VCaP (cell line): ENCODE measurements around the gene TMEM250.
A peak's percentile ranks its signal among the peaks of the same experiment; 100 is the strongest.
"Not testable (repeated sequence)": the region's sequence is repeated elsewhere in the genome, so short reads cannot be mapped to it uniquely, and the experiment has no call there.

ENCODE experiments used
- H3K27ac ChIP-seq: fragments of 450-650 bp; 2 replicates; pipeline ENCODE4 v1.5.1; 2017
- TF ChIP-seq, protein P1 (sequence below): fragments of 450-650 bp; conservative IDR thresholded peaks from 2 replicates; pipeline ENCODE4 v1.5.1; 2017; ENCODE audit warnings: mild to moderate bottlenecking, moderate library complexity

The TMEM250 gene

DNA sequence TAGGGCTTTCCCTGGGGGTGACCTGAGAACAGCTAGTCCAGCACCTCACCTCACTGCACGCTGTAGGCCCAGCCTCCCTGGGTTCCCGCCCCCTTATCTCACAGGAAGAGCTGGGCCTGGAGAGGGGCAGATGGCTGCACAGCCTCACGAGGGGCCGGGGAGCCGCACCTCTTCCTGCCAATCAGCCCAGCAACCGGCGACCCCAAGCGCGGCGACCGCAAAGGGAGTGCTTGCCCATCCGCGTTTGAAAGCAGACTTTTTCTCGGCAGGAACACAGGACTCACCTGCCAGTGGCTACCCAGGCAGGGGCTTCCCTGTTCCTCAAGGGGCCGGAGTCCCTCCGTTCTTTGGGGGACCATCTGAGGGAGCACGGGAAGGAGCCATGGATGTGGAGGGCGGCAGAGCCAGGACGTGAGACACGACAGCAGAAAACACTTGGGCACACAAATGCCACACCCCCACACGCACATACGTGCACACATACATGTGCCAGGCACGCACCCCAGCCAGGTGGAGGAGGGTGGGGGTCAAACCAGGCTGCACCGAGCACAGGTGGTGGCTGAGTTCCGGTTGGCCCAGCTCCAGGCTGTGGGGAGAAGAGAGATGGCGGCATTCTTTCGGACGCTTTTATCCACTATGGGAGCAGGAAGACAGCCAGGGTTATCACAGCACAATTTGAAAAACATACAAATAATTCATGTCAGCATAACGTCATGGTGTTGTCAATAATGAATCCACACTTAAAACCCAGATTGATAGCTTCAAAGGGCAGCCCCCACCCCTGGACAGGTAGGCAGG, 11.3 kb downstream of the TMEM250 start:
- TF ChIP-seq, protein P1, sequence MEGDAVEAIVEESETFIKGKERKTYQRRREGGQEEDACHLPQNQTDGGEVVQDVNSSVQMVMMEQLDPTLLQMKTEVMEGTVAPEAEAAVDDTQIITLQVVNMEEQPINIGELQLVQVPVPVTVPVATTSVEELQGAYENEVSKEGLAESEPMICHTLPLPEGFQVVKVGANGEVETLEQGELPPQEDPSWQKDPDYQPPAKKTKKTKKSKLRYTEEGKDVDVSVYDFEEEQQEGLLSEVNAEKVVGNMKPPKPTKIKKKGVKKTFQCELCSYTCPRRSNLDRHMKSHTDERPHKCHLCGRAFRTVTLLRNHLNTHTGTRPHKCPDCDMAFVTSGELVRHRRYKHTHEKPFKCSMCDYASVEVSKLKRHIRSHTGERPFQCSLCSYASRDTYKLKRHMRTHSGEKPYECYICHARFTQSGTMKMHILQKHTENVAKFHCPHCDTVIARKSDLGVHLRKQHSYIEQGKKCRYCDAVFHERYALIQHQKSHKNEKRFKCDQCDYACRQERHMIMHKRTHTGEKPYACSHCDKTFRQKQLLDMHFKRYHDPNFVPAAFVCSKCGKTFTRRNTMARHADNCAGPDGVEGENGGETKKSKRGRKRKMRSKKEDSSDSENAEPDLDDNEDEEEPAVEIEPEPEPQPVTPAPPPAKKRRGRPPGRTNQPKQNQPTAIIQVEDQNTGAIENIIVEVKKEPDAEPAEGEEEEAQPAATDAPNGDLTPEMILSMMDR: no peak
- peak overlapping the region; percentile 89; the same call in 1 of the 2 replicates for H3K27ac ChIP-seq

DNA sequence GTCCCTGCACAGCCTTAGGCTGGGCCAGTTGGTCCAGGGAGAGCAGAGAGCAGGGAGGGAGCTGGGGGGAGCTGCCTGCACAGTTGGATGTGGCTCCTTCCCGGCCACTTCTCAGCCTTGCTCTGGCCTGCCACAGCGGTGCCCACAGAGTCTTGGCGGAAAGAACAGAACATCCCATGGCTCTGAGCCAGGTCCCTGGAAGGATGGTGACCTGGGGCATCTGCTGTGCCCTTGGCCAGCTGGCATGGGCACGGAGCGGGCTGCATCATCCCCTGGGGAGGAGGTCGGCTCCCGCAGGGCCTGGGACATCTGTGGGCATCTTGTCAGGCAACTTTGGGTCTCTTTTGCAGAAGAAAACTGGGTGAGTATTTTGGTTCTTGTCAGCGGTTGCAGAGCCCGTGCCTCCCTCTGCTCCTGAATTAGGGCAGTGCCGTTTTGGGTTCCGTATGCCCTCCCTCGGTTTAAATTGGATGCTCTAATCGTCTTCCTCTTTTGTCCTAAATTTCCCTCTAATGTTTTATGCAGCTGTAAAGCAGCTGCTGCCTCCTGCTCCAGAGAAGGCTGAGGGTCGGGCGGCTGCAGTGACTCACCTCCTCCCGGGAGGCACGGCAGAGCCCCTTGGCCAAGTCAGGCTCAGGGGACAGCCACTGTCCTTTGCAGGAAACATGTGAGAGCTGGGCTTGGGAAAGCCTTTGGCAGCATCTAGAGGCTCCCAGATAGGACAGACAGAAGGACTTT, 13.1 kb downstream of the TMEM250 start:
- H3K27ac ChIP-seq: no peak overlapping the region
- TF ChIP-seq, protein P1: no peak

DNA sequence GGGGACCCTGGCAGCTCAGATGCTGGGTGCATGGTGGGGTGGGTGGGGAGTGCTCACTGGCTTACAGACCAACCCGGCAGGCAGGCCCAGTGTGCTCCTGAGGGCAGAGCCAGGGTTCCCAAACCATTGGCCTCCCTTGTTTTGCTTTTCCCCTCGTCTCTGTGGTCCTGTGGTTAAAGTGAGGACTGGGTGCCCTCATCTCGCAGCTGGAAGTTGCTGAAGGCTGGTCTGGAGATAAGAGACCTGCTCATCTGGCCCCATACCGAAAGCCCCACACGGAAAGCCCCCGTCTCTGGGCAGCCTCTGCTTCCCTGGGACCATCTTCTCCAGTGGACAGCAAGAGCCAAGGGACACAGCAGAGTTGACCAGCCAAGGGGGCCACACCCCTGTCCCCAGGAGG, 13.8 kb downstream of the TMEM250 start:
- no peak overlapping the region for H3K27ac ChIP-seq
- TF ChIP-seq, protein P1: no peak

DNA sequence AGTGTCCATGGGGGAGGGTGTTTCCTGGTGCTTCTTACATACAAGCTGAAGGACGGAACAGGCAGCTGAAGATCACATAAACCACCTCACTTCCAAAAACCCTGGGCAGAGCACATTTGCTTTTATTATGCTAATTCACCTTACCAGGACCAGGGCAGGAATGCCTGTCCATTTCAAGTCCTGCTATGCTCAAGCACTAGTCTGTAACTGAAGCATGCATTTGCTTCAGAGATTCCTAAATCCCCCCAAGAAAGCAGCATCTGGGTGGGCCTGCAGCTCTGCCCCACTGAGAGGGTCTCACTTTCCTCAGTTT, 14.2 kb downstream of the TMEM250 start:
- no peak overlapping the region for H3K27ac ChIP-seq
- TF ChIP-seq, protein P1: no peak

DNA sequence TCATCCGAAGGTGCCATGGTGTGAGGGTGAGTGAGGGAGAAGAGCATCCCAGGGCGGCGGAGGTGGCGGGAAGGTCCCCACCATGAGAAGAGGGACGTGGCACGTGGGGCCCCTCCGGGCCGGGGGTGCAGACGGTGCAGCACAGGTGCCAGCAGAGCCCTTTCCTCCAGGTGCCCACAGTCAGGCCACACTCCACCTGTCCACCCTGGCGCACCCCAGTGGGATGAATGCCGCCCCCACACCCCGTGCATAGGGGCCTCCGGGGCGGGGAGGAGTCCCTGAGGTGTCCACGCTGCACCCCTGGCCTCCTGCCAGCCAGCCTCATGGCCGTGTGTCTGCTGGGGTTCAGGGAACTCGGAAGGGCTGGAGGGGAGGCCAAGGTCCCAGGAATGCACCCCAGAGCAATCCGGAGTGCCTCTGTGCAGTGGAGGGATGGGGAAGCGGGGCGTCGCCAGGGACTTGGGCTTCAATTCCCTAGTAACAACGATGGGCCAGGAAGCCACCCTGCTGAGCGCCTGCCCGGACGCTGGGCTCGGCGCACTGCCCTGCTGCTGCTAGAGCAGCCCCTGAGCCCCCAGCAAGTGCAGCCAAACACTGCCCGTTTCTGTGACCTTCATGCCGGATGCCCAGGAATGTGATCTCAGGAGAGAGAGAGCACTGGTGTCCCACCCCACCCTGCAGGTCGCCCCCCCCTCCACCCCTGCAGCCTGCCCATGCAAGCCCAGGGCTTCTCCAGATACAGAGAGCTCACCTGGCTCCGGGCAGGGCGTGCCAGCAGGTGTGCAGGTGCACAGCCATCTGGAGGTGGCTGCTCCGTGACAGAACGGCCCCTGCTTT, 14.8 kb downstream of the TMEM250 start:
- TF ChIP-seq, protein P1: no peak
- no peak overlapping the region for H3K27ac ChIP-seq

DNA sequence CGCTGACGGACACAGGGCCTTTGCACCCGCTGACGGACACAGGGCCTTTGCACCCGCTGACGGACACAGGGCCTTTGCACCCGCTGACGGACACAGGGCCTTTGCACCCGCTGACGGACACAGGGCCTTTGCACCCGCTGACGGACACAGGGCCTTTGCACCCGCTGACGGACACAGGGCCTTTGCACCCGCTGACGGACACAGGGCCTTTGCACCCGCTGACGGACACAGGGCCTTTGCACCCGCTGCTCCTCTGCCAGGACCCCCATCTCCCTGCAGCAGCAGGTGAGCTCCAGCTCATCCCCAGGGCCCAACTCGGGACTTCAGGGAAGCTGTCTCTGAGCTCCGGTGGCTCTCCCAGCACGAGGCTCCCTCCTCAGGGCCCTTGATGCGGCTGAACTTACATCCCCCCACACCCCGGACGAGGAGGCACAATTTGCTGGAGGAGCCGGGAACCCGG, 17.0 kb downstream of the TMEM250 start:
- H3K27ac ChIP-seq: not testable (repeated sequence)

DNA sequence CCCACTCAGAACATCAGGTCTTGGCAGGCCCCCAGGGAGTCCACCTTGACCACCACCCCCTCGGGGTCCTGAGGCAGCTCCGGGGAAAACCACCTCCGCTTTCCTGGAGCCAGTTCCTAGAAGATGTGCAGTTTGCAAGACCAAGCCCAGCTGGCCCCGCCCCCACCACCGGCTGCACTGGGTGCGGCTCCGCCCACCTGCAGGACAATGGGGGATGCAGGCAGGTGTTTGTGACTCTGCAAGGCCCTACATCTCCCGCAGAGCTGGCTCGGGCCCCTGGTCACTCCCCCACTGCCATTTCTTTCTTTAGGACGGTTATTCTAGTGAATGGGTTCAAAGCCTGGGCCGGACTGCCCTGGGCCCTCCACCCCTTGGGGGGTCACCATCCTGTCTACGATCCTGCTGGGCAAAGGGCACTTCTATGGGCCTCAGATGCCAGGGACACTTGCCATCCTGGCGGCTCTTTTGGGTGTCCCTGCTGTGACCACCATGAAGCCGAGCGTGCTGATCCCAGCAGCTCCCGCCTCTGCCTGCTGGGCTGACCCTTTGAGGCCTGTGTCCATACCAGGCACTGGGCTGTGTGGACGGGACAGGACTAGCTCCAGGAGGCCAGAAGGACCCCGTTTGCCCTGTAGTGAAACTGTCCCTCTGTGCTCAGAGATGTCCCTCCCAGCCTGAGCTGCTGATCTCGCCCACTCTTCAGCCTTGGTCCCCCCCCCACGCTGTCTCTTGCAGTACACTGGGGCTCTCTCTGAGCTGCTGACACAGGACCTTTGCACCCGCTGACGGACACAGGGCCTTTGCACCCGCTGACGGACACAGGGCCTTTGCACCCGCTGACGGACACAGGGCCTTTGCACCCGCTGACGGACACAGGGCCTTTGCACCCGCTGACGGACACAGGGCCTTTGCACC, 17.7 kb downstream of the TMEM250 start:
- TF ChIP-seq, protein P1: no peak
- no peak overlapping the region for H3K27ac ChIP-seq
